ENCODE measurements around the gene CYFIP2. TPM values are rescaled to one million over a fixed set of nuclear protein-coding genes. Genes with fewer than 3 reads are reported as not detected.

Gene CYFIP2
- total RNA-seq, 1 donor from 2014 or later = 392 TPM

- intact Hi-C loops (cut with micrococcal nuclease) = loop anchor here (2.0 to 5.0 kb wide), 2 partner anchors 23 to 111 kb away; partner anchors contain the start of gene NIPAL4
Measured at GRCh38 chr5:157351802-157352092, 85.8 kb downstream of the CYFIP2 start.

GRCh38 chr5:157352756-157353340 lies 86.9 kb downstream of the CYFIP2 start:
- intact Hi-C loops (cut with micrococcal nuclease) = loop anchor here (5.0 kb wide), 1 partner anchor 109 kb away; the partner anchor contains the start of gene NIPAL4

GRCh38 chr5:157354800-157355199 lies 88.9 kb downstream of the CYFIP2 start:
- intact Hi-C loops (cut with micrococcal nuclease) = loop anchor here (5.0 kb wide), 1 partner anchor 108 kb away; the partner anchor contains the start of gene NIPAL4

- intact Hi-C loops (cut with micrococcal nuclease) = no loop called here
Measured at GRCh38 chr5:157356576-157356975, 90.7 kb downstream of the CYFIP2 start.

- intact Hi-C loops (cut with micrococcal nuclease) = no loop called here
Measured at GRCh38 chr5:157357823-157358222, 91.9 kb downstream of the CYFIP2 start.

GRCh38 chr5:157358871-157359270 lies 92.9 kb downstream of the CYFIP2 start:
- intact Hi-C loops (cut with micrococcal nuclease) = no loop called here

GRCh38 chr5:157359356-157360055 lies 93.6 kb downstream of the CYFIP2 start:
- intact Hi-C loops (cut with micrococcal nuclease) = no loop called here

GRCh38 chr5:157362012-157362411 lies 96.1 kb downstream of the CYFIP2 start:
- intact Hi-C loops (cut with micrococcal nuclease) = no loop called here

GRCh38 chr5:157362502-157362901 lies 96.6 kb downstream of the CYFIP2 start:
- intact Hi-C loops (cut with micrococcal nuclease) = no loop called here

GRCh38 chr5:157362982-157363381 lies 97.1 kb downstream of the CYFIP2 start:
- intact Hi-C loops (cut with micrococcal nuclease) = no loop called here

- intact Hi-C loops (cut with micrococcal nuclease) = loop anchor here (5.0 kb wide), 1 partner anchor 1748 kb away; no protein-coding TSS in a partner anchor
Measured at GRCh38 chr5:157365732-157366131, 99.8 kb downstream of the CYFIP2 start.

GRCh38 chr5:157366741-157367674 lies 101.1 kb downstream of the CYFIP2 start:
- intact Hi-C loops (cut with micrococcal nuclease) = loop anchor here (5.0 kb wide), 1 partner anchor 1750 kb away; no protein-coding TSS in a partner anchor

GRCh38 chr5:157369507-157369906 lies 103.6 kb downstream of the CYFIP2 start:
- intact Hi-C loops (cut with micrococcal nuclease) = loop anchor here (5.0 kb wide), 1 partner anchor 1752 kb away; no protein-coding TSS in a partner anchor

- intact Hi-C loops (cut with micrococcal nuclease) = no loop called here
Measured at GRCh38 chr5:157370967-157371366, 105.0 kb downstream of the CYFIP2 start.

GRCh38 chr5:157371655-157372471 lies 105.9 kb downstream of the CYFIP2 start:
- intact Hi-C loops (cut with micrococcal nuclease) = no loop called here

- intact Hi-C loops (cut with micrococcal nuclease) = no loop called here
Measured at GRCh38 chr5:157372472-157372822, 106.5 kb downstream of the CYFIP2 start.

- intact Hi-C loops (cut with micrococcal nuclease) = no loop called here
Measured at GRCh38 chr5:157378509-157378908, 112.6 kb downstream of the CYFIP2 start.

- intact Hi-C loops (cut with micrococcal nuclease) = no loop called here
Measured at GRCh38 chr5:157379983-157380382, 114.1 kb downstream of the CYFIP2 start.

- intact Hi-C loops (cut with micrococcal nuclease) = no loop called here
Measured at GRCh38 chr5:157381746-157382145, 115.8 kb downstream of the CYFIP2 start.

- intact Hi-C loops (cut with micrococcal nuclease) = no loop called here
Measured at GRCh38 chr5:157382996-157383800, 117.3 kb downstream of the CYFIP2 start.

Data from T-helper 1 cell treated with Interleukin-12 subunit alpha and Interleukin-12 subunit beta and Interleukin-4 antibody, amounts not matched to agents 30 ng/mL and 1 ng/mL, for 36 hours (primary cell).